GM12865 (cell line): ENCODE results near the gene NMNAT2.
"Not testable (repeated sequence)": the region's sequence is repeated elsewhere in the genome, so short reads cannot be mapped to it uniquely, and the experiment has no call there.

ENCODE experiments used
- DNase-seq: peaks from one replicate; pipeline ENCODE4 v3.0.0; 2010; ENCODE audit warnings: low read depth
- H3K4me3 ChIP-seq: 2 replicates; pipeline ENCODE4 v1.5.1; 2011; ENCODE audit warnings: mild to moderate bottlenecking, low read depth, low read length, control low read depth
- TF ChIP-seq, protein P1 (sequence below): IDR thresholded peaks from 2 replicates; pipeline ENCODE4 v1.5.1; 2011; ENCODE audit warnings: low read length, control low read depth, low read depth, inconsistent platforms; ENCODE audit not compliant: insufficient read depth; ENCODE audit errors: missing control alignments

NMNAT2 gene

DNA sequence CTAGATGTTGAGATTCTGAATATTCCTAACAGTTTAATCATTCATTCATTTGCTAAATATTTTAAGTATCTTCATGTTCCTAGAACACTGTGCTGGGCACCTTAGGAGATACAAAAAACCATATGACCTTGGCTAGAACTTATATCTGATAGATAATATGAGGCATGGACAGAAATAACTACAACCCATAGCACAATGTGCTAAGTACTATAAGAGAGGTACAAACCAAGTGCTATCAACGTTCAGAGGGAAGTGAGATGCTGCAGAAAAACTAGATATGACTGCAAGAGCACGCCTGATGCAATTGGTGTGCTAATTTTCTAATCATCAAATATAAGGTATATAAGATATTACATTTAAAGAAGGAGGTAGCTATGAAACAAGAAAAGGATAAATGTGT lies 10.7 kb downstream of the NMNAT2 start:
- TF ChIP-seq, protein P1, sequence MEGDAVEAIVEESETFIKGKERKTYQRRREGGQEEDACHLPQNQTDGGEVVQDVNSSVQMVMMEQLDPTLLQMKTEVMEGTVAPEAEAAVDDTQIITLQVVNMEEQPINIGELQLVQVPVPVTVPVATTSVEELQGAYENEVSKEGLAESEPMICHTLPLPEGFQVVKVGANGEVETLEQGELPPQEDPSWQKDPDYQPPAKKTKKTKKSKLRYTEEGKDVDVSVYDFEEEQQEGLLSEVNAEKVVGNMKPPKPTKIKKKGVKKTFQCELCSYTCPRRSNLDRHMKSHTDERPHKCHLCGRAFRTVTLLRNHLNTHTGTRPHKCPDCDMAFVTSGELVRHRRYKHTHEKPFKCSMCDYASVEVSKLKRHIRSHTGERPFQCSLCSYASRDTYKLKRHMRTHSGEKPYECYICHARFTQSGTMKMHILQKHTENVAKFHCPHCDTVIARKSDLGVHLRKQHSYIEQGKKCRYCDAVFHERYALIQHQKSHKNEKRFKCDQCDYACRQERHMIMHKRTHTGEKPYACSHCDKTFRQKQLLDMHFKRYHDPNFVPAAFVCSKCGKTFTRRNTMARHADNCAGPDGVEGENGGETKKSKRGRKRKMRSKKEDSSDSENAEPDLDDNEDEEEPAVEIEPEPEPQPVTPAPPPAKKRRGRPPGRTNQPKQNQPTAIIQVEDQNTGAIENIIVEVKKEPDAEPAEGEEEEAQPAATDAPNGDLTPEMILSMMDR: no peak
- no peak for DNase-seq
- no peak overlapping the region for H3K4me3 ChIP-seq

DNA sequence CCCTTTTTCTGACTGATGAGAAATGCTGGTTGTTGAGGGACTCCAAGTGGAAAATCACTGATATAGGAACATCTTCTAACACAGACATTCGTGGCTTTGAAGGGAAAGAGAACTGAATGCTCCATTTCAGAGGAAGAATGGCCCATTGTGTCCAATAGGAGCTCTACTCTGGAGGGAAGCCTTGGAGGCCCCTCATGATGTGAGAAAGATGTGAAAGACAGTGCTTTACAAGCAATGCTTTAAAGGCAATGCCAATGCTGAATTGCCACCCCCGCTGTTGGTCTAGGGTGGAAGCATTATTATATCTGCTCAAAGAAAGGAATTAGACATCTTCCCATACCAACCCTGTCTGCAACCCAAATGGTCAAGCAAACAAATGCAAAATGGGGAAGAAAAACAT lies 13.7 kb downstream of the NMNAT2 start:
- TF ChIP-seq, protein P1: no peak
- H3K4me3 ChIP-seq: no peak overlapping the region
- DNase-seq: no peak

DNA sequence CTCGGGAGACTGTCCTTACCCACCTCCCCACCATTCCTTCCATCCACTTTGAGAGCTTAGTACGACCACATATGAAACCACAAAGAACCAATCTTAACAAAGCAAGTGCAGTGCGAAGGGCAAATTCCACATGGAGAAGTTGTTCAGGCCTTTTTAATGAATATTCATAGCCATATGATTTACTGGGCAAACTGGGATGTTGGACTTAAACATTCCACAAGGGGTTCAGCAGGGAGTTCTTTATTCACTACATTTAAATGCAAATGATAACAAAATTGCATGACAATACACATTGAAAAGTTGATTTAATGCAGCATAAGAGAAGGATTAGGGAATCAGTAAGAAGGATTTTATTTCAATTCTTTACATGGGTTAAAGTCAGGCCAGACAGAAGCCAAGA lies 14.7 kb downstream of the NMNAT2 start:
- DNase-seq: no peak
- TF ChIP-seq, protein P1: no peak
- no peak overlapping the region for H3K4me3 ChIP-seq

DNA sequence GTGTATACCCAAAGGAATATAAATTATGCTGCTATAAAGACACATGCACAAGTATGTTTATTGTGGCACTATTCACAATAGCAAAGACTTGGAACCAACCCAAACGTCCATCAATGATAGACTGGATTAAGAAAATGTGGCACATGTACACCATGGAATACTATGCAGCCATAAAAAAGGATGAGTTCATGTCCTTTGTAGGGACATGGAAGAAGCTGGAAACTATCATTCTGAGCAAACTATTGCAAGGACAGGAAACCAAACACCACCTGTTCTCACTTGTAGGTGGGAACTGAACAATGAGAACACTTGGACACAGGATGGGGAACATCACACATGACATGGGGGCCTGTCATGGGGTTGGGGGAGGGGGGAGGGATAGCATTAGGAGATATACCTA lies 16.6 kb downstream of the NMNAT2 start:
- not testable (repeated sequence) for H3K4me3 ChIP-seq, DNase-seq

DNA sequence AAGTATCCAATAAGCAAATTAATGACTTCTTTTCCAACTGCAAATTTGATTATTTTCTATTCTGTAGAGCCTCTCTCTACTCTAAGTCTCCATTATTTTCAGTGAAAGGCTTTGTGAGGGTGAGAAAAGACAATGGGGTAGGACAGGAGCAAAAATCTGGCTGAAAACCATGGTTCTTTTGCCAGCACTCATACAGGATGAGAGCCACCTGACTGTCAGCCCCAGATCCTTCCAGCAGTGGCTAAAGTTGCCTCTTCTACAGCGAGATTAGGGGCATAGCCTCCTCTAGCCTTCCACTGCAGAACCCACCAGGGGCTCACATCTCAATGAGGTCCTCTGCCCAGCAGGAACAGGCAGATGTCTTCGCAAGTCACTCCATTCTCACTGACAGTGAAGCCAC lies 23.7 kb downstream of the NMNAT2 start:
- TF ChIP-seq, protein P1: no peak
- no peak for DNase-seq
- no peak overlapping the region for H3K4me3 ChIP-seq

DNA sequence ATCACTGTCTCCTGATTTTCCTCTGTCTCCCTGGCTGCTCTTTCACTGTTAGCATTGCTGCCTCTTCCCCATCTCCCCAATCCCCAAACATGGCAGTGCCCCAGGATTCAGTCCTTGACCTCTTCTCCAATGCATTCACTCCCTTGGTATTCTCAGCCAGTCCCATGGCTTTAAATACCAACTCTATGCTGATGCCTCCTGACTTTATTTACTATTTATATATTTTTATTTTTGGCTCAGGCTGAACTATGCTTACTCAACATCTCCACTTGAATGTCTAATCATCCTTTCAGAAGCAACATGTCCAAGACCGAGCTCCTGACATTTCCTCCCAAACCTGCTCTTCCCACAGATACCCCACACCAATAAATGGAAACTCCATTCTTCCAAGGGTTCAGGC lies 26.3 kb downstream of the NMNAT2 start:
- TF ChIP-seq, protein P1: no peak
- H3K4me3 ChIP-seq: no peak overlapping the region
- DNase-seq: no peak

DNA sequence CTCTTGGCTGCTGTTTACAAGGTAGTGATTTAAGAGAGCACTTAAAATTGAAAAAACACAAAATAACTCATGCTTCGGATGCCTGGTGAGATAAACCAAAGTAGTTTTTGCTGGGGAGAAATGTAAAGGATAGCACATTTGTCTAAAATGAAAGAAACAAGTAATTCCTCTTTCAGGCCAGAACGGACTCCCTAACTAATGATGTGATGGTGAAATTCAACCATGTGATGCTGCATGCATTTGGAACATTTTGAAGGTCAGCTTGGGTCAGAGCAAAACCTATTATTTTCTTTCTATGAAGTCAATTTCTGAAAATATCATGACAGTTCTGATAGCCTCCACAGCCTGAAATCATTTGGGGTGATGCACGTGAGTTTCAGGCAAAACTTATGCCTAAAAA lies 27.6 kb downstream of the NMNAT2 start:
- H3K4me3 ChIP-seq: no peak overlapping the region
- TF ChIP-seq, protein P1: no peak
- DNase-seq: no peak

DNA sequence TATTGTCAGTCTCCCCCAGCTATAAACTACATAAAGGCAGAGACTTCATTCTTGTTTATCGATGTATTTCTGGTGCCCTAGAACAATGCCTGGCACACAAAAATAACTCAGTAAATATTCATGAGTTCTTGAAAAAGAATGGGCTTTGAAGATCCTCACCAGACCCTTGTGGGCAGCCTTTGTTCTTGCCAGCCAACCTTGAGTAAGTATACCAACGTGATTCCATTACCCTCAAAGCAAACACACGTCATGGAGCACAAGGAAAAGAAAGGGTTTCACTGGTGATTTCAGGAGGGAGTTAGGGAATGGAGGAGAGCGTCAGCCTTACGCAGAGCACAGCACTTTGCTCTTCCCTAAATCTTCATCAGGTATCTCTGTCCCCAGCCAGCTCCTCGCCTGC lies 29.4 kb downstream of the NMNAT2 start:
- no peak for DNase-seq
- H3K4me3 ChIP-seq: no peak overlapping the region

More for the DNA sequence above, 29.4 kb downstream of the NMNAT2 start:
- TF ChIP-seq, protein P1: no peak
